T-helper 1 cell treated with Interleukin-12 subunit alpha and Interleukin-12 subunit beta and Interleukin-4 antibody, amounts not matched to agents 30 μg/mL and 1 μg/mL, for 36 hours (primary cell): Measurements from ENCODE around the gene C13orf46.

Source experiments
- H3K27ac Mint-ChIP-seq: one replicate; pipeline ENCODE4 v1.8.0; 2021; ENCODE audit warnings: mild to moderate bottlenecking, mixed read lengths
- H3K27me3 Mint-ChIP-seq: one replicate; pipeline ENCODE4 v1.8.0; 2021; ENCODE audit warnings: low read depth, mixed read lengths
- H3K36me3 Mint-ChIP-seq: one replicate; pipeline ENCODE4 v1.8.0; 2021; ENCODE audit warnings: low read depth, mixed read lengths
- H3K4me1 Mint-ChIP-seq: one replicate; pipeline ENCODE4 v1.8.0; 2021; ENCODE audit warnings: low read depth, mixed read lengths
- H3K4me3 Mint-ChIP-seq: one replicate; pipeline ENCODE4 v1.8.0; 2021; ENCODE audit warnings: mild to moderate bottlenecking, moderate library complexity, mixed read lengths
- H3K9me3 Mint-ChIP-seq: one replicate; pipeline ENCODE4 v1.8.0; 2021; ENCODE audit warnings: mixed read lengths

C13orf46 gene

DNA sequence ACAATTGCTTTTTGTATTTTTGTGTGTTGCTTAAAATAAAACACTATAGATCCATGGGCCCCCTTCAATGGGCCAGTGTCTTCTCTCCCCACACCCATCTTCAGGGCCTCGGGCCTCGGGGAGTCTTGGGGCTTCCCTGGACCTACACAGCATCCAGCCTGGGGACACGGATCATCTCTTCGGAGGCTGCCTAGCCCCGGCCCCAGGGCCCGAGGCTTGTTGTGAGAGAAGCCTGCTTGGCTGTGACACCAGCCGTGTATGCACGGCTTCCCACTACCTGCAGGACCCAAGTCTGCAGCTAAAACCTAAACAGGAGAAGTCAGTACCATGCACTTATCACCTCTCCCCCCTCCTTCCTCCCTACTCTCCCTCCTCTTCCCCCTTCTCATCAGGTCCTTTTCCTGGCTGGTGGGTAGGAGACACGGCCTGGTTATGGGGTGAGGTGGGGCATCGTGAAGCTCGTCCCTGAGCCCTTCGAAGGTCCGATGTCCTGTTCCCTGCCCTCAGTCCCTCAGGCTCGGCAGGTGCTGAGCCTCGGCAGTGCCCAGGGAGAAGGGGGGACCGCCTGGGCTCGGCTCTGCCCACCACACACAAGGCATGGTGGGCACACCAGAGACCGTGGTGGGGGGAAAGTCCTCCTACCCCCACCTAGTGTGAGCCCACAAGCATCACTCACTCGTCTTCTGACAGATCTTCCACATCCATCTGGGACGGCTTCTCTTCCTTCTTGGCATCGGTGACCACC, 9.5 kb downstream of the C13orf46 start:
- H3K4me3 Mint-ChIP-seq, result no peak overlapping the region
- no peaks in the 10 kb centered on the region for H3K27me3 Mint-ChIP-seq
- H3K9me3 Mint-ChIP-seq, result peaks cover 9% of the 10 kb centered on the region
- peaks cover 15% of the 10 kb centered on the region for H3K36me3 Mint-ChIP-seq
- H3K4me1 Mint-ChIP-seq, result no peaks in the 10 kb centered on the region
- H3K27ac Mint-ChIP-seq, result no peak overlapping the region

DNA sequence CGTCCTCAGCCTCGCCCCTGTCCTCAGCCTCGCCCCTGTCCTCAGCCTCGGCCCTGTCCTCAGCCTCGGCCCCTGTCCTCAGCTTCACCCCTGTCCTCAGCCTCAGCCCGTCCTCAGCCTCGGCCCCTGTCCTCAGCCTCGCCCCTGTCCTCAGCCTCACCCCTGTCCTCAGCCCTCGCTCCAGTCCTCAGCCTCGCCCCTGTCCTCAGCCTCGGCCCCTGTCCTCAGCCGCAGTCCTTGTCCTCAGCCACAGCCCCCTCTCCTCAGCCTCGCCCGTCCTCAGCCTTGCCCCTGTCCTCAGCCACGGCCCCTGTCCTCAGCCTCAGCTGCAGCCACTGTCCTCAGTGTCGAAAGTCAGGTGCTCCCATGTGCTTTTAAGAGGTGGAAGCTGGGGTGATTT, 10.5 kb downstream of the C13orf46 start:
- H3K4me1 Mint-ChIP-seq, result no peaks in the 10 kb centered on the region
- peaks cover 16% of the 10 kb centered on the region for H3K36me3 Mint-ChIP-seq
- H3K9me3 Mint-ChIP-seq, result peaks cover 17% of the 10 kb centered on the region
- H3K27ac Mint-ChIP-seq, result no peak overlapping the region
- no peaks in the 10 kb centered on the region for H3K27me3 Mint-ChIP-seq
- H3K4me3 Mint-ChIP-seq, result no peak overlapping the region

DNA sequence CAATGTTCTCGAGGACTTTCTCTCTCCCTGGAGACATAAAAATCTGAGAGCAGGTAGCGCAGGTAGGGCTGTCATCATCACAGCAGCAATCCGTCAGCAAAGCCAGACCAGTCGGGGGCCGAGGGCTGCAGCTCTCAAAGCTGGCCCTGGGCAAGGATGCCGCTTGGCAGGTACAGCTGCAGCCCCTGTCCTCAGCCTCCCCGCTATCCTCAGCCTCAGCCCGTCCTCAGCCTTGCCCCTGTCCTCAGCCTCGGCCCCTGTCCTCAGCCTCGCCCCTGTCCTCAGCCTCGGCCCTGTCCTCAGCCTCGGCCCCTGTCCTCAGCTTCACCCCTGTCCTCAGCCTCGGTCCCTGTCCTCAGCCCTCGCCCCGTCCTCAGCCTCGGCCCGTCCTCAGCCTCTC, 10.9 kb downstream of the C13orf46 start:
- H3K4me1 Mint-ChIP-seq, result no peaks in the 10 kb centered on the region
- H3K27ac Mint-ChIP-seq, result no peak overlapping the region
- no peaks in the 10 kb centered on the region for H3K27me3 Mint-ChIP-seq
- H3K36me3 Mint-ChIP-seq, result peaks cover 20% of the 10 kb centered on the region
- H3K9me3 Mint-ChIP-seq, result peaks cover 21% of the 10 kb centered on the region
- H3K4me3 Mint-ChIP-seq, result no peak overlapping the region

DNA sequence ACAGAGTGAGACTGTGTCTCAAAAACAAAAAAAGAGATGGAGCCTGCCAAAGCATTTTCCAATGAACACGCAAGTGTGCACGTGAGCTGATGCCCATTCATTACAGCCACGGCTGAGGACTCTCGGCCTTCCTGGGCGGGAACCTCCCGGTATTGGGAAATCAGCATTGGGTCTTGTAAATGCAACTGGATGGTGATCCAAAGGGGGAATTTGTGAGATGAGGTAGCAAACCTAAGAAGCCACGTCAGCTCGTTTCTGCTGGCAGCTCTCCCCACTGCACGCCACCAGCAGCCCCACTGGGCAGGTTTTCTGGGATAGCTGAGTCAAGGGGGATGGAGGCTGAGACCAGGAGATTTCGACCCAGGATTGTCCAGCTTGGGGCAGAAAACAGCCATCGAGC, 11.5 kb downstream of the C13orf46 start:
- Mint-ChIP-seq H3K27ac (no peak overlapping the region), H3K4me3 (no peak overlapping the region), H3K9me3 (peaks cover 27% of the 10 kb centered on the region), H3K36me3 (peaks cover 23% of the 10 kb centered on the region), H3K4me1 (no peaks in the 10 kb centered on the region), H3K27me3 (no peaks in the 10 kb centered on the region)

DNA sequence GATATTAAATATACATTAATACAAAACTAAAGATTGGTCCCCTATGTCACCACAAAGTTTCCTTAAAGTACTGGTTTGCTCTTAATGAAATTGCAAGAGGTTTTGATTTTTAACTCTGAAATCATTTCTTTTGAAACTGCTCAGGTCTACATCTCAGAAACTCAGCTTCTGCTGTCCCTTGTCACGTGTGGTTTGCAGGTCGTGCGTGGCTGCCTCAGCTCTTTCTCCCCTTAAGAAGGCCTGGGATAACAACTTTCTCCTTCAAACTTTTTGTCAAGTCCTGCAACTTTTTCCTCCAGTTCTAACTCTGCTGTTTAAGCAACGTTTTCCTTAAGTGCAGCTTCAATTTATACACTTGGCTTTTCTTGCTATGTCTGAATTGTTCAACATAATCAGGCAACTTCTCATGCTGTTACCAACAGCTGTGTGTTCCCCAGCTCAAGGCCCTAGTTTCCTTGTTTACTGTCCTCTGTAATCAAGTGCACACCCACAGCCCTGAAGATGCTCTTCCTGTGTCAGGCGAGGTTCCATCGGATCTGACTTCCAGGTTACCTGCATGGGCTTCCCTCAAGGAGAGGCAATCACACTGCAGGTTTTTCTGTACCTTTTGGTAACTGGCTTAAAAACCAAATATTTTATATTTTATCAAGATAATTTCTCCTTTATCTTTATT, 13.5 kb downstream of the C13orf46 start:
- Mint-ChIP-seq H3K27ac (no peak overlapping the region), H3K36me3 (peaks cover 33% of the 10 kb centered on the region), H3K27me3 (no peaks in the 10 kb centered on the region), H3K4me1 (no peaks in the 10 kb centered on the region), H3K9me3 (peaks cover 32% of the 10 kb centered on the region), H3K4me3 (no peak overlapping the region)

DNA sequence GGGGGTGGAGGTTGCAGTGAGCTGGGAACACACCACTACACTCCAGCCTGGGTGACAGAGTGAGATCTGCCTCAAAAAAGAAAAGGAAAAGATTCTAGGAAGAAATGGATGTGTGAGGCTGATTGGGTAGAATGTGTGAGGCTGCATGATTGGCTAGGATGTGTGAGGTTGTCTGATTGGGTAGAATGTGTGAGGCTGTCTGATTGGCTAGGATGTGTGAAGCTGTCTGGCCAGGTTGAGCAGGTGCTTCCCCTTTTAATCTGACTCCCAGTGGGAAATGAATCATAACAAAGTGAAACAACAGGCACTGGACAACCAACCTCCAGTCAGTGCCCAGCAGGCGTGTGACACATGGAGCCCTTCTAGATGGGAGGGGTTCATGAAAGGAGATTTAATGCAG, 14.7 kb downstream of the C13orf46 start:
- Mint-ChIP-seq H3K27me3 (no peaks in the 10 kb centered on the region), H3K27ac (no peak overlapping the region), H3K36me3 (peaks cover 42% of the 10 kb centered on the region), H3K4me3 (no peak overlapping the region), H3K4me1 (no peaks in the 10 kb centered on the region), H3K9me3 (peaks cover 32% of the 10 kb centered on the region)

DNA sequence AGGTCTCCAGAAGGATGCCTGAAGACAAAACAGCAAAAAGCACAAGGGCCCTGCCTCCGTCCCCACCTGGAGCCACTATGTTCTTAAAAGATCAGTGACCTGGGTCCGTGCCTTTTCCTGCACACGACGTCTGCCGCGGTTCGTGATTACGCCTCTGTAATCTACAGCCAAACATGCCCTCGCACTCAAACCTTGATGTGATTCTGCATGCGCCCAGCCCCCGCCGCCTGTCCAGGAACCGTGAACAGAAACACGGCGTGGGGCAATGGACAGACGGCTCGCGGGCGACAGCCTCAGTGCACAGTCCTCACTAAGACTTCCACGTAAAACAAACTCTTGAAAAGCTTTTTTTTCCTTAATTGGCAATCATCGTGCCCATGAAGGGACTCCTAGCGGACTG, 15.5 kb downstream of the C13orf46 start:
- Mint-ChIP-seq H3K9me3 (peaks cover 32% of the 10 kb centered on the region), H3K4me1 (no peaks in the 10 kb centered on the region), H3K27ac (no peak overlapping the region), H3K4me3 (no peak overlapping the region), H3K27me3 (no peaks in the 10 kb centered on the region), H3K36me3 (peaks cover 40% of the 10 kb centered on the region)

DNA sequence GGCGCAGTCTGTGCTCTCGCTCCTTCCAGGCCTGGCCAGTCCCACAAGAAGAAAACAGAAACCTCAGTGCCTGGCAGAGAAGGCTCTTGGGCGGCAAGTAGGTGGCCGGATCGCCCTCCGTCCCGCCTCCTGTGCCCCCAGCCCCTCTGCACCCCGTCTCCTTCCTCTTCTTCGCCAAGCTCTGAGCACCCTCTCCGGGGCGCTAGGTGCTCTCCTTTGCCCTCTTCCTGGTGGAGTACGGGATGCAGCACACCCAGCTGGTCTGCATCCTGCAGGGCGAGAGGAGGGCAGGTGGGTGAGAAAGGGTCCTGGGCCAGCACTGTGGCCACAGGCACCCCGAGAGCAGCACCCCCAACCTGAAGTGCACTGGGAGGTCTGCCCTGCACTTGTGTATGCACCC, 17.3 kb downstream of the C13orf46 start:
- H3K4me3 Mint-ChIP-seq, result no peak overlapping the region
- H3K27ac Mint-ChIP-seq, result no peak overlapping the region
- no peaks in the 10 kb centered on the region for H3K4me1 Mint-ChIP-seq
- no peaks in the 10 kb centered on the region for H3K27me3 Mint-ChIP-seq
- H3K9me3 Mint-ChIP-seq, result peaks cover 28% of the 10 kb centered on the region
- peaks cover 36% of the 10 kb centered on the region for H3K36me3 Mint-ChIP-seq

DNA sequence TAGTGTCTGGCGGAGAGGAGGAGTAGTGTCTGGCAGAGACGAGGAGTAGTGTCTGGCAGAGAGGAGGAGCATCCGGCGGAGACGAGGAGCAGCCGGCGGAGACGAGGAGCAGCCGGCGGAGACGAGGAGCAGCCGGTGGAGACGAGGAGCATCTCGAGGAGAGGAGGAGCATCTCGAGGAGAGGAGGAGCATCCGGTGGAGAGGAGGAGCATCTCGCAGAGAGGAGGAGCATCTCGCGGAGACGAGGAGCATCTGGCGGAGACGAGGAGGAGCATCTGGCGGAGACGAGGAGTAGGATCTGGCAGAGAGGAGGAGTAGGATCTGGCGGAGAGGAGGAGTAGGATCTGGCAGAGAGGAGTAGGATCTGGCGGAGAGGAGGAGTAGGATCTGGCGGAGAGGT, 18.2 kb downstream of the C13orf46 start:
- Mint-ChIP-seq H3K36me3 (peaks cover 35% of the 10 kb centered on the region), H3K4me1 (no peaks in the 10 kb centered on the region), H3K27ac (no peak overlapping the region), H3K9me3 (peaks cover 27% of the 10 kb centered on the region), H3K4me3 (no peak overlapping the region), H3K27me3 (no peaks in the 10 kb centered on the region)

DNA sequence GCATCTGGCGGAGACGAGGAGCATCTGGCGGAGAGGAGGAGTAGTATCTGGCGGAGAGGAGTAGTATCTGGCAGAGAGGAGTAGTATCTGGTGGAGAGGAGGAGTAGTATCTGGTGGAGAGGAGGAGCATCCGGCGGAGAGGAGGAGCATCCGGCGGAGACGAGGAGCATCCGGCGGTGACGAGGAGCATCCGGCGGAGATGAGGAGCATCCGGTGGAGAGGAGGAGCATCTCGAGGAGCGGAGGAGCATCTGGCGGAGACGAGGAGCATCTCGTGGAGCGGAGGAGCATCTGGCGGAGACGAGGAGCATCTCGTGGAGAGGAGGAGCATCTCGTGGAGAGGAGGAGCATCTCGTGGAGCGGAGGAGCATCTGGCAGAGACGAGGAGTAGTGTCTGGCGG, 18.6 kb downstream of the C13orf46 start:
- peaks cover 32% of the 10 kb centered on the region for H3K36me3 Mint-ChIP-seq
- peaks cover 24% of the 10 kb centered on the region for H3K9me3 Mint-ChIP-seq
- H3K4me3 Mint-ChIP-seq, result no peak overlapping the region
- no peak overlapping the region for H3K27ac Mint-ChIP-seq
- no peaks in the 10 kb centered on the region for H3K4me1 Mint-ChIP-seq
- no peaks in the 10 kb centered on the region for H3K27me3 Mint-ChIP-seq

DNA sequence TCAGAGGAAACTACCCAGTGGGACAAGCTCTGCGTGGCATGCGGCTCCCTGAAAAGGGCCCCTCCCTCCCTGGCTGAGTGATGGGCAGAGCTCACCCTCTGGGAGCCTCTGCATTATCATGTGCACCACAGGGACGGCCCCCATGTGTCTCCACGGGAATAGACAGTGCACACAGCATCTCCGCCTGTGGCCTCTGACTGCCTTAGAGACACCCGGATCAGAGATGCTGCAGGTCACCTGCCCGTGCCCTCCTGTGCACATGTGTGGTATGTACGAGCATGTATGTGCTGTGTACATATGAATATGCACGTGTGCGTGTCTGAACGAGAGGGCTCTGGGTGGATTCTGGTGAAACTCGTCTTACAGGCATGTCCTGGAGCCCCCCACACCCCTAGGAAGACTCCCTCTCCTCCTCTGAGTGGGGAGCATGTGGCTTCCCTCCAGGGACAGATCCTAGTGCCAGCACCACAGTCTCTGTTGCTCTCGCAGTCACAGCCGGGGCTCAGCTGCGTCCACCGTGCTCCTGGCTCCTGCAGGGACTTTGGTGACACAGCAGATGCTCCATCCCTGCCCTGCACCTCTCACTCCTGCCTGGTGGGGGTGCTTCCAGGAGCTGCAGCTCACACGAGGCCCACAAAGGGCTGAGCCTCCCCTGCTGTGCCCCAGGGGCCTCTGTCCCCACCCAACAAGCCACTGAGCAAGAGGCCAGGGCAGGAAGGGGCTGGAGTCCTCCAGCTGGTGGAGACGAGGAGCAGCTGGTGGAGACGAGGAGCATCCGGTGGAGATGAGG, 19.6 kb downstream of the C13orf46 start:
- Mint-ChIP-seq H3K27me3 (no peaks in the 10 kb centered on the region), H3K36me3 (peaks cover 30% of the 10 kb centered on the region), H3K9me3 (peaks cover 21% of the 10 kb centered on the region), H3K27ac (no peak overlapping the region), H3K4me3 (no peak overlapping the region), H3K4me1 (no peaks in the 10 kb centered on the region)

DNA sequence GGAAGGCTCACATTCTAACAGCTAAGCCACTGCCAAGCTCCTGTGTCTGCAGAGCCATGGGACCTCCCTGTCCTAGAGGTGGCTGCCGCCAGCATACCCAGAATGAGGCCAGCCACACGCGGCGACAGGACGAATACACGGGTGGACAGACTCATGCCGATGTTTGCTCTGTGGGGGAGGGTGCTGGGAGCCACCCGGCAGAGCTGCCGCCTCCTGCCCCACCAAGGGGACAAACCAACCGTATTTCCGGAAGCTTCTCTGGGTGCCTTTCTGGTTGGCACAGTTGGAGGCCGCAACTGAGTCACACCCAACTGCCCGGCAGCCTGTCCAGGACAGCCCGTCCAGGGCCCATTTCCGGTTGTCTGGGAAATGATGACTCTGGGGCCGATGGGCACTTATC, 20.3 kb downstream of the C13orf46 start:
- Mint-ChIP-seq H3K27me3 (no peaks in the 10 kb centered on the region), H3K4me1 (no peaks in the 10 kb centered on the region), H3K36me3 (peaks cover 28% of the 10 kb centered on the region), H3K4me3 (no peak overlapping the region), H3K9me3 (peaks cover 17% of the 10 kb centered on the region), H3K27ac (no peak overlapping the region)

DNA sequence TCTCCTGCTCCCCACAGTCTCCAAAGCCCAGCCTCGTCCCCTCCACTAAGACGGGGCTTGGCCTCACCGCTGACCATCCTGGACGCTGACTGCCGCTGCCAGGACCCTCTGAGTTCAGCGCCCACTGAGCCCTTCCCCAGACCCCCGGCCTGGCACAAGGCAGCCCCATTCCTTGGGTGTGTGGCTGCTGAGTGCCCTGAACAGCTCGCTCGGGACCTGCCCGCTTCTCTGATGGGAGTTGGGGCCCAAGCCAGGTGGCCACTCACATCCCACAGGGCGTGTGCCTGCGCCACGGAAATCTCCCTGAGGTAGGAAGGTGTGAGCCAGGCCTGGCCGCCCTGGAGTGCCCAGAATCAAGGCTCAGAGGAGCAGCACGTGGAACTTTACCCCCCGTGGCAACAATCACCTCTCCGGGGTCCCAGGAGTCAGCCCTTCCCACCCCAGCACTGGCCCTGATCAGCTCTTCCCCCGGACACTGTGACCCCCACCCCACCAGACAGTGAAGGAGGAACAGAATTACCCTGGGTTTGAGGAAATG, 20.8 kb downstream of the C13orf46 start:
- Mint-ChIP-seq H3K4me1 (no peaks in the 10 kb centered on the region), H3K9me3 (peaks cover 12% of the 10 kb centered on the region), H3K36me3 (peaks cover 23% of the 10 kb centered on the region), H3K27ac (no peak overlapping the region), H3K27me3 (no peaks in the 10 kb centered on the region), H3K4me3 (no peak overlapping the region)

DNA sequence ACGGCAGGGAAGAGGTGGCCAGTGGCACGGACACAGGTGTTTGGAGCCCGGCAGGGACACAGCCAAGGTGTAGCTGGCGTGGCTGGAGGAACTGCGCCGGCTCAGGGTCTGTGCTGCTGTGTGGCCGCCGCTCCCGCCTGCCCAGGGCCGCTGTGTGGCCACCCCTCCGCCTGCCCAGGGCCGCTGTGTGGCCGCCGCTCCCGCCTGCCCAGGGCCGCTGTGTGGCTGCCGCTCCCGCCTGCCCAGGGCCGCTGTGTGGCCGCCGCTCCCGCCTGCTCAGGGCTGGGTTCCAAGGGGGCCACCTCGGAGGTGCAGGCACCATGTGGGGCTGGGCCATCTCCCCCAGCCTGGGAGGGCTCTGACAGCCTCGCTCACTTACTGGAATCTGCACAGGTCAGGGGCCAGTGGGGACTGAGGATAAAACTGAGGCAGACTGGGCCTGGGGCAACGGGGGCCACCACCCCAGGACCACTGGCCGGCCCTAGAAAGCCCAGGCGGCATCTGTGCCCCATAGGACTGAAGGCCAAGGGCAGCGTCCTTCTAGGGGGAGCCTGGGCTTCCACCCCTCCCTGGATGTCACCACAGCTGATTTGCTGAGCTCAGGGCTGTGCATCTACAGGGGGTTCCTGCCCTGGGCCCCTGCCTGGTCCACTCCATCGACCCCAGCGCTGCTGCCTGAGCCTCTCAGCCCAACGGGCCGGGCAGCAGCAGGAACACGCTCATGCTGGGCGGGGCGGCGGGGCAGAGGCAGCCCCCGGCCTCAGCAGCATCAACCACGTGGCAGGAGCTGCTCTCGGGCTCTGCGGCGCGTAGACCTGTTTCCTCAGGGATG, 21.5 kb downstream of the C13orf46 start:
- no peaks in the 10 kb centered on the region for H3K27me3 Mint-ChIP-seq
- no peak overlapping the region for H3K27ac Mint-ChIP-seq
- no peak overlapping the region for H3K4me3 Mint-ChIP-seq
- H3K36me3 Mint-ChIP-seq, result peaks cover 18% of the 10 kb centered on the region
- H3K9me3 Mint-ChIP-seq, result peaks cover 5% of the 10 kb centered on the region
- no peaks in the 10 kb centered on the region for H3K4me1 Mint-ChIP-seq
